ENCODE data around the gene DLGAP4. TPM values are rescaled to one million over a fixed set of nuclear protein-coding genes. Genes with fewer than 3 reads are reported as not detected.

DLGAP4 gene
- total RNA-seq, 1 experiment from 2014 or later: 80.3 TPM

GRCh38 chr20:36481380-36482043, 175.4 kb downstream of the DLGAP4 start:
- ChIA-PET CTCF (no interaction called here), POLR2A (interaction anchor here (0.7 to 2.3 kb wide), 3 partner anchors 8 to 37 kb away, joined by 3 to 7 read pairs (median 4); no protein-coding TSS in a partner anchor)
- H3K4me1 Mint-ChIP-seq (ENCODE audit: insufficient read depth, unreplicated experiment): peaks cover 33% of the 10 kb centered on the region
- BruUV-seq (replicated peaks): no TSS peak
- no peak overlapping the region for H3K27ac Mint-ChIP-seq (ENCODE audit: low read depth, unreplicated experiment)
- H3K36me3 Mint-ChIP-seq (ENCODE audit: insufficient read depth, unreplicated experiment): peaks cover 7% of the 10 kb centered on the region
- DNase-seq (ENCODE audit: unreplicated experiment): no peak
- H3K27me3 Mint-ChIP-seq (ENCODE audit: insufficient read depth, unreplicated experiment): no peaks in the 10 kb centered on the region
- TF ChIP-seq CTCF (IDR thresholded peaks at IDR 0.05; ENCODE audit: unreplicated experiment): no peak
- H3K4me3 Mint-ChIP-seq (ENCODE audit: unreplicated experiment): no peak overlapping the region
- H3K9me3 Mint-ChIP-seq (ENCODE audit: unreplicated experiment): no peaks in the 10 kb centered on the region
- intact Hi-C loops (cut with micrococcal nuclease): no loop called here

GRCh38 chr20:36482044-36482473, 175.9 kb downstream of the DLGAP4 start:
- TF ChIP-seq CTCF (IDR thresholded peaks at IDR 0.05; ENCODE audit: unreplicated experiment): no peak
- Mint-ChIP-seq H3K36me3 (ENCODE audit: insufficient read depth, unreplicated experiment) (peaks cover 7% of the 10 kb centered on the region), H3K4me3 (ENCODE audit: unreplicated experiment) (no peak overlapping the region), H3K4me1 (ENCODE audit: insufficient read depth, unreplicated experiment) (peaks cover 33% of the 10 kb centered on the region), H3K27ac (ENCODE audit: low read depth, unreplicated experiment) (no peak overlapping the region), H3K9me3 (ENCODE audit: unreplicated experiment) (no peaks in the 10 kb centered on the region), H3K27me3 (ENCODE audit: insufficient read depth, unreplicated experiment) (no peaks in the 10 kb centered on the region)
- DNase-seq (ENCODE audit: unreplicated experiment): no peak
- intact Hi-C loops (cut with micrococcal nuclease): no loop called here
- ChIA-PET CTCF (no interaction called here), POLR2A (interaction anchor here (0.6 to 2.3 kb wide), 3 partner anchors 9 to 24 kb away, joined by 4 to 7 read pairs (median 4); no protein-coding TSS in a partner anchor)
- BruUV-seq (replicated peaks): no TSS peak

GRCh38 chr20:36483209-36483918, 177.2 kb downstream of the DLGAP4 start:
- no TSS peak for BruUV-seq (replicated peaks)
- no peak for TF ChIP-seq CTCF (IDR thresholded peaks at IDR 0.05; ENCODE audit: unreplicated experiment)
- CTCF ChIA-PET: interaction anchor here (0.6 to 0.9 kb wide), 4 partner anchors 9 to 397 kb away, joined by 3 to 4 read pairs (median 3); no protein-coding TSS in a partner anchor
- H3K27ac Mint-ChIP-seq (ENCODE audit: low read depth, unreplicated experiment): peak overlapping the region; percentile 63
- H3K9me3 Mint-ChIP-seq (ENCODE audit: unreplicated experiment): no peaks in the 10 kb centered on the region
- DNase-seq (ENCODE audit: unreplicated experiment): no peak
- POLR2A ChIA-PET: interaction anchor here (0.9 kb wide), 1 partner anchor 9 kb away, joined by 5 read pairs; no protein-coding TSS in a partner anchor
- H3K36me3 Mint-ChIP-seq (ENCODE audit: insufficient read depth, unreplicated experiment): peaks cover 7% of the 10 kb centered on the region
- no peak overlapping the region for H3K4me3 Mint-ChIP-seq (ENCODE audit: unreplicated experiment)
- H3K27me3 Mint-ChIP-seq (ENCODE audit: insufficient read depth, unreplicated experiment): no peaks in the 10 kb centered on the region
- intact Hi-C loops (cut with micrococcal nuclease): no loop called here
- peaks cover 33% of the 10 kb centered on the region for H3K4me1 Mint-ChIP-seq (ENCODE audit: insufficient read depth, unreplicated experiment)
